ENCODE results near the gene SOX21. TPM values are rescaled to one million over a fixed set of nuclear protein-coding genes. Genes with fewer than 3 reads are reported as not detected.

The SOX21 gene
- total and polyA plus RNA-seq, 10 of the 15 experiments (the other 5 are each of a cell fraction or from before 2014, with no cell fraction given), result not detected

GRCh38 chr13:94753327-94753726, 41.0 kb upstream of the SOX21 start:
- no peak overlapping the region for H3K27ac ChIP-seq (ENCODE audit: control insufficient read depth, insufficient read depth)
- SMC1A ChIA-PET (ENCODE audit: uncharacterized antibody, unreplicated experiment), result no interaction called here
- no peaks in the 10 kb centered on the region for H3K36me3 ChIP-seq (ENCODE audit: control insufficient read depth in 2 of 2, insufficient read depth in 2 of 2, low read length in 1 of 2)
- no peak for ATAC-seq
- DNase-seq (ENCODE audit: low read depth, low spot score), result no peak
- no peak for FAIRE-seq
- RAD21 ChIA-PET (ENCODE audit: unreplicated experiment), result no interaction called here
- no peak overlapping the region for H2AFZ ChIP-seq (ENCODE audit: control insufficient read depth, low read depth, low read length)
- no peaks in the 10 kb centered on the region for H3K79me2 ChIP-seq (ENCODE audit: control insufficient read depth, insufficient read depth, low read length)
- no peaks in the 10 kb centered on the region for H3K9me3 ChIP-seq (replicated peaks; ENCODE audit: control insufficient read depth, insufficient read depth, low read length)
- in situ Hi-C loops (cut with MboI), result no loop called here
- no peaks in the 10 kb centered on the region for H3K27me3 ChIP-seq (replicated peaks in 1 of 2; ENCODE audit: control insufficient read depth in 2 of 2, insufficient read depth in 2 of 2, low read length in 1 of 2)
- no peak overlapping the region for H3K4me2 ChIP-seq (ENCODE audit: control insufficient read depth, insufficient read depth)
- POLR2A ChIA-PET, result no interaction called here
- CTCF ChIA-PET, result no interaction called here
- no peaks in the 10 kb centered on the region for H4K20me1 ChIP-seq (ENCODE audit: control insufficient read depth, insufficient read depth)
- no peak overlapping the region for H3K9ac ChIP-seq (ENCODE audit: control insufficient read depth, insufficient read depth, low read length)
- intact Hi-C loops (cut with micrococcal nuclease; ENCODE audit: unreplicated experiment), result no loop called here
- 73% methylated on average over 1 of the region's 1 CpG for WGBS (ENCODE audit: insufficient coverage, insufficient replicate concordance, low lambda C conversion rate, missing lambda C conversion rate)
- H3K4me1 ChIP-seq (ENCODE audit: control insufficient read depth, insufficient read depth, low read length), result no peaks in the 10 kb centered on the region
- no TSS peak for BruUV-seq (replicated peaks)
- TF ChIP-seq CREM (IDR thresholded peaks at IDR 0.05; ENCODE audit: low read depth) (no peak), STAT1 (conservative IDR thresholded peaks at IDR 0.05) (no peak), CTCF (IDR thresholded peaks at IDR 0.05 in 2 of 3, conservative IDR thresholded peaks at IDR 0.05 in 1 of 3; ENCODE audit: control insufficient read depth in 2 of 3, extremely low read depth in 1 of 3, insufficient read depth in 1 of 3, low read depth in 3 of 3, low read length in 3 of 3) (no peak), MTA2 (IDR thresholded peaks at IDR 0.05; ENCODE audit: low read depth) (no peak), HCFC1 (IDR thresholded peaks at IDR 0.05; ENCODE audit: low read length) (no peak), SKIL (IDR thresholded peaks at IDR 0.05; ENCODE audit: low read depth, poor library complexity, severe bottlenecking) (no peak)
- H3K4me3 ChIP-seq, result no peak overlapping the region

Data from GM12878 (cell line).